Skeletal muscle satellite cell (primary cell): ENCODE results near the gene BICC1.
A peak's percentile ranks its signal among the peaks of the same experiment; 100 is the strongest.

Experiments used
- H3K27me3 ChIP-seq: 2 replicates; pipeline ENCODE4 v1.7.0; 2013; ENCODE audit warnings: low read length; ENCODE audit not compliant: control insufficient read depth, insufficient read depth
- H3K36me3 ChIP-seq: 2 replicates; pipeline ENCODE4 v1.7.0; 2013; ENCODE audit warnings: mild to moderate bottlenecking, control low read depth, low read length; ENCODE audit not compliant: insufficient read depth
- H3K4me1 ChIP-seq: 2 replicates; pipeline ENCODE4 v1.7.0; 2013; ENCODE audit warnings: low read length; ENCODE audit not compliant: control insufficient read depth, insufficient read depth
- H3K4me2 ChIP-seq: 2 replicates; pipeline ENCODE4 v1.7.0; 2013; ENCODE audit warnings: mild to moderate bottlenecking, low read length
- H3K4me3 ChIP-seq: 2 replicates; pipeline ENCODE4 v1.7.0; 2013; ENCODE audit warnings: low read length
- H3K9ac ChIP-seq: 2 replicates; pipeline ENCODE4 v1.7.0; 2013; ENCODE audit warnings: mild to moderate bottlenecking, low read depth, low read length, moderate library complexity
- H3K9me3 ChIP-seq: replicated peaks from 2 replicates; pipeline ENCODE4 v1.7.0; 2013; ENCODE audit warnings: mild to moderate bottlenecking, control low read depth, low read length

BICC1 gene

GRCh38 chr10:58665361-58665760, 152.7 kb downstream of the BICC1 start:
- peaks cover 40% of the 10 kb centered on the region for H3K4me1 ChIP-seq
- peak overlapping the region; percentile 44 for H3K4me3 ChIP-seq
- H3K4me2 ChIP-seq = peak overlapping the region; percentile 77
- peaks cover 6% of the 10 kb centered on the region for H3K9me3 ChIP-seq
- H3K9ac ChIP-seq = peak overlapping the region; percentile 61
- no peaks in the 10 kb centered on the region for H3K27me3 ChIP-seq
- no peaks in the 10 kb centered on the region for H3K36me3 ChIP-seq

- H3K4me2 ChIP-seq = peak overlapping the region; percentile 77
- peaks cover 6% of the 10 kb centered on the region for H3K9me3 ChIP-seq
- H3K4me1 ChIP-seq = peaks cover 33% of the 10 kb centered on the region
- no peaks in the 10 kb centered on the region for H3K27me3 ChIP-seq
- H3K4me3 ChIP-seq = peak overlapping the region; percentile 44
- peak overlapping the region; percentile 61 for H3K9ac ChIP-seq
- no peaks in the 10 kb centered on the region for H3K36me3 ChIP-seq
Measured at GRCh38 chr10:58666024-58666423, 153.4 kb downstream of the BICC1 start.

- Histone ChIP-seq H3K4me1 (peaks cover 22% of the 10 kb centered on the region), H3K4me2 (no peak overlapping the region), H3K27me3 (no peaks in the 10 kb centered on the region), H3K9ac (no peak overlapping the region), H3K9me3 (peaks cover 6% of the 10 kb centered on the region), H3K36me3 (no peaks in the 10 kb centered on the region), H3K4me3 (no peak overlapping the region)
Measured at GRCh38 chr10:58667658-58668310, 155.1 kb downstream of the BICC1 start.

- H3K4me2 ChIP-seq = no peak overlapping the region
- H3K36me3 ChIP-seq = no peaks in the 10 kb centered on the region
- no peaks in the 10 kb centered on the region for H3K9me3 ChIP-seq
- peaks cover 27% of the 10 kb centered on the region for H3K4me1 ChIP-seq
- no peaks in the 10 kb centered on the region for H3K27me3 ChIP-seq
- H3K4me3 ChIP-seq = no peak overlapping the region
- H3K9ac ChIP-seq = no peak overlapping the region
Measured at GRCh38 chr10:58672845-58673244, 160.2 kb downstream of the BICC1 start.

- Histone ChIP-seq H3K36me3 (no peaks in the 10 kb centered on the region), H3K4me2 (no peak overlapping the region), H3K9me3 (no peaks in the 10 kb centered on the region), H3K4me1 (peaks cover 26% of the 10 kb centered on the region), H3K27me3 (no peaks in the 10 kb centered on the region), H3K9ac (no peak overlapping the region), H3K4me3 (no peak overlapping the region)
Measured at GRCh38 chr10:58674251-58674650, 161.6 kb downstream of the BICC1 start.

GRCh38 chr10:58675321-58675720, 162.6 kb downstream of the BICC1 start:
- no peaks in the 10 kb centered on the region for H3K36me3 ChIP-seq
- H3K4me2 ChIP-seq = no peak overlapping the region
- no peak overlapping the region for H3K4me3 ChIP-seq
- no peak overlapping the region for H3K9ac ChIP-seq
- no peaks in the 10 kb centered on the region for H3K27me3 ChIP-seq
- H3K9me3 ChIP-seq = no peaks in the 10 kb centered on the region
- H3K4me1 ChIP-seq = peaks cover 26% of the 10 kb centered on the region

- Histone ChIP-seq H3K4me3 (no peak overlapping the region), H3K27me3 (no peaks in the 10 kb centered on the region), H3K9me3 (peaks cover 4% of the 10 kb centered on the region), H3K4me2 (no peak overlapping the region), H3K4me1 (peaks cover under 1% of the 10 kb centered on the region), H3K36me3 (peaks cover 5% of the 10 kb centered on the region), H3K9ac (no peak overlapping the region)
Measured at GRCh38 chr10:58691528-58691927, 178.9 kb downstream of the BICC1 start.

GRCh38 chr10:58693919-58694318, 181.2 kb downstream of the BICC1 start:
- Histone ChIP-seq H3K9ac (no peak overlapping the region), H3K4me3 (no peak overlapping the region), H3K4me2 (no peak overlapping the region), H3K9me3 (peaks cover 4% of the 10 kb centered on the region), H3K27me3 (no peaks in the 10 kb centered on the region), H3K4me1 (peaks cover 13% of the 10 kb centered on the region), H3K36me3 (no peaks in the 10 kb centered on the region)

GRCh38 chr10:58695022-58695421, 182.3 kb downstream of the BICC1 start:
- Histone ChIP-seq H3K9me3 (peaks cover 4% of the 10 kb centered on the region), H3K4me1 (peaks cover 17% of the 10 kb centered on the region), H3K36me3 (no peaks in the 10 kb centered on the region), H3K9ac (no peak overlapping the region), H3K4me3 (no peak overlapping the region), H3K4me2 (no peak overlapping the region), H3K27me3 (no peaks in the 10 kb centered on the region)

GRCh38 chr10:58696736-58697135, 184.1 kb downstream of the BICC1 start:
- Histone ChIP-seq H3K9me3 (peaks cover under 1% of the 10 kb centered on the region), H3K4me1 (peaks cover 34% of the 10 kb centered on the region), H3K27me3 (no peaks in the 10 kb centered on the region), H3K36me3 (no peaks in the 10 kb centered on the region), H3K4me2 (no peak overlapping the region), H3K9ac (no peak overlapping the region), H3K4me3 (no peak overlapping the region)

GRCh38 chr10:58697691-58698090, 185.0 kb downstream of the BICC1 start:
- no peak overlapping the region for H3K9ac ChIP-seq
- no peak overlapping the region for H3K4me2 ChIP-seq
- H3K36me3 ChIP-seq = no peaks in the 10 kb centered on the region
- H3K27me3 ChIP-seq = no peaks in the 10 kb centered on the region
- H3K9me3 ChIP-seq = no peaks in the 10 kb centered on the region
- no peak overlapping the region for H3K4me3 ChIP-seq
- H3K4me1 ChIP-seq = peaks cover 43% of the 10 kb centered on the region

- H3K4me2 ChIP-seq = no peak overlapping the region
- H3K27me3 ChIP-seq = no peaks in the 10 kb centered on the region
- no peaks in the 10 kb centered on the region for H3K9me3 ChIP-seq
- H3K4me1 ChIP-seq = peaks cover 55% of the 10 kb centered on the region
- H3K36me3 ChIP-seq = no peaks in the 10 kb centered on the region
- H3K4me3 ChIP-seq = no peak overlapping the region
- no peak overlapping the region for H3K9ac ChIP-seq
Measured at GRCh38 chr10:58698777-58699356, 186.2 kb downstream of the BICC1 start.
